Fibroblast of skin of right biceps (primary cell): ENCODE data around the gene PPP6R3.

Source experiments
- DNase-seq: peaks from one replicate; pipeline ENCODE4 v3.0.0-alpha.2; 2013

The PPP6R3 gene

GRCh38 chr11:68657021-68657780 lies 196.6 kb downstream of the PPP6R3 start:
- no peak for DNase-seq

- DNase-seq = no peak
These were observed 197.5 kb downstream of the PPP6R3 start for GRCh38 chr11:68658097-68658496.

- no peak for DNase-seq
These were observed 198.1 kb downstream of the PPP6R3 start for GRCh38 chr11:68658661-68659060.

GRCh38 chr11:68659158-68659921 lies 198.8 kb downstream of the PPP6R3 start:
- DNase-seq = peak; percentile 95

GRCh38 chr11:68660066-68660810 lies 199.7 kb downstream of the PPP6R3 start:
- no peak for DNase-seq

GRCh38 chr11:68661014-68661413 lies 200.5 kb downstream of the PPP6R3 start:
- no peak for DNase-seq

- no peak for DNase-seq
These were observed 201.4 kb downstream of the PPP6R3 start for GRCh38 chr11:68661697-68662603.

- DNase-seq = no peak
These were observed 203.0 kb downstream of the PPP6R3 start for GRCh38 chr11:68663482-68664010.

- no peak for DNase-seq
These were observed 203.6 kb downstream of the PPP6R3 start for GRCh38 chr11:68664141-68664540.

GRCh38 chr11:68664906-68665305 lies 204.4 kb downstream of the PPP6R3 start:
- no peak for DNase-seq
